Stimulated activated CD8-positive, alpha-beta memory T cell treated with anti-CD3 and anti-CD28 coated beads, Interleukin-4, amount 100 ng/mL, for 1 hour (primary cell): Measurements from ENCODE around the gene NOL4L.
"Not testable (repeated sequence)": the region's sequence is repeated elsewhere in the genome, so short reads cannot be mapped to it uniquely, and the experiment has no call there.

Experiments used
- DNase-seq, 2 donors: peaks; one replicate each; pipeline ENCODE4 v3.0.0-alpha.2; 2020; ENCODE audit warnings: low read depth in 2 of 2, low spot score in 1 of 2

NOL4L gene

DNA sequence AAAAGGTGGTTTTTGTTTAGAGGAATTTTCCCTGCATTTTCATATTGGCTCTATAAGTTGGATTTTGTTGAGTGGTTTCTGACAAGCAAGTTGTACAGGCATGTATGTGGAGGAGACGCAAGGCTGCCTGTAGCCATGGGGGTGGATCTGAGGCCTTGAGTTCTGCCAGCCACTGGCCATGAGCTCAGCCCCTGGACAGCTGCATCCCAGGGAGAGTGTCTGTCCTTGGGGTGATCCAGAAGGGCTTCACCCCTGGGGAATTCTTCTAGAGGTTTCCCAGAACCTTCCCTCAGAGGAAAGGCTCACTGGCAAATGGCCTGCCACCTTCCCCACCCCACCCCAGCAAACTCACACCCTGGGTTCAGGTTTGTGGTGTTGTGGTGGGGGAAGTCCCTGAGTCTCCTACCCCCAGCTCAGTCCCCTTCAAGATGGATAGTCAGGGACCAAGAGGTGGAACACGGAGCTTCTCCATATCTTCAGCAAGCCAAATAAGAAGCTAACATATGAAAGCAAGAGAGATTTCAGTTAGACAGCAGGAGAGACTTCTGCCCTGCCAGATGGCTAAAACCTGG is 11.6 kb upstream of the NOL4L start:
- no peak for DNase-seq

DNA sequence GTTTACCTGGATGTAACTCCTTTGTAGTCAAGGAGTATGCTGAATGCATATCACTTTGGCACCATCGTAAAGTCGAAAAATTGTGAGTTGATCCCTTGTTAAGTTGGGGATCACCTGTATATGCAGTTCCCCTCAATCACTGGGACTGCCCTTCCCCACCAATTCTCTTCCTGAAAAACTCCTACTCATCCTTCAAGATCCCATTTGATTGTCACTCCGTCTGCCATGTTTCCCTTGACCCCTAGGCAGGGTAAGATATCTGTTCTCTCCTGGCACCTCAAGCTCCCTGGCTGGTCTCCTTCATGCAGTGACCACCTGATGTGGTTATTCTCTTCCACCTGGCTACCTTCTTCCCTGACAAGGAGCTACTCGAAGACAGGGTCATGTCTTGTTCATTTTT is 10.0 kb upstream of the NOL4L start:
- DNase-seq, result no peak

DNA sequence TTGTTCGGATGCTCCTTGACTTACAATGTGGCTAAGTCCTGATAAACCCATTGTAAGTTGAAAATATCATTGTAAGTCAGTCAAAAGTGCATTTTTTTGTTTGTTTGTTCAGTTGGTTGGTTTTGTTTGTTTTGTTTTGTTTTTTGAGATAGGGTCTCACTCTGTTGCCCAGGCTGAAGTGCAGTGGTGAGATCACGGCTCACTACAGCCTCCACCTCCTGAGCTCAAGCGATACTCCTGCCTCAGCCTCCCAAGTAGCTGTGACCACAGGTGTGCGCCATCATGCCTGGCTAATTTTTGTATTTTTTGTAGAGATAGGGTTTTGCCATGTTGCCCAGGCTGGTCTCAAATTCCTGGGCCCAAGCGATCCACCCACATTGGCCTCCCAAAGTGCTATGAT is 9.5 kb upstream of the NOL4L start:
- not testable (repeated sequence) for DNase-seq

DNA sequence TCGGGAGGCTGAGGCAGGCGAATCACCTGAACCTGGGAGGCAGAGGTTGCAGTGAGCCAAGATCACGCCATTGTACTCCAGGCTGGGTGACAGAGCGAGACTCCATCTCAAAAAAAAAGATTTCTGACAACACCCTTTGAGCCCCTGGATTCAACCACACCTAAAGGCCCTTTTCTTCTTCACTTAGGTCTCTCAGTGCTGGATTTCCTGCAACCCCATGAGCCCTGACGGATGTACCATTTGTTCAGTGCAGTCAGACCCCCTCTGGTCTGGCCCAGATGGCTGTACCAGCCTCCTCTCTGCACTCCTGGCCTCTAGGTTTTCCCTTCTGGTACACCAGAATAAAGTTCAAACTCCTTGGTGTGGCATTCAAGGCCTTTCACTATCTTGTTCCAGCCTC is 9.1 kb upstream of the NOL4L start:
- DNase-seq, result no peak

DNA sequence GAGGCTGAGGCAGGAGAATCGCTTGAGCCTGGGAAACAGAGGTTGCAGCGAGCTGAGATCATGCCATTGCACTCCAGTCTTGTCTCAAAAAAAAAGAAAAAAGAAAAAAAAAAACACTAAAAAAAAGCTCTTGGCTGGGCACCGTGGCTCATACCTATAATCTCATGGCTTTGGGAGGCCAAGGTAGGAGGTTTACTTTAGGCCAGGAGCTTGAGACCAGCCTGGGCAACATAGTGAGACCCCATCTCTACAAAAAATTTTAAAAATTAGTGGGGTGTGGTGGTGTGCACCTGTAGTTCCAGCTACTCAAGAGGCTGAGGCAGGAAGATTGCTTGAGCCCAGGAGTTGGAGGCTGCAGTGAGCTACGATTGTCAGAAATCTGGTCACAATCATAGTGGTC is 7.5 kb upstream of the NOL4L start:
- DNase-seq, result not testable (repeated sequence)

DNA sequence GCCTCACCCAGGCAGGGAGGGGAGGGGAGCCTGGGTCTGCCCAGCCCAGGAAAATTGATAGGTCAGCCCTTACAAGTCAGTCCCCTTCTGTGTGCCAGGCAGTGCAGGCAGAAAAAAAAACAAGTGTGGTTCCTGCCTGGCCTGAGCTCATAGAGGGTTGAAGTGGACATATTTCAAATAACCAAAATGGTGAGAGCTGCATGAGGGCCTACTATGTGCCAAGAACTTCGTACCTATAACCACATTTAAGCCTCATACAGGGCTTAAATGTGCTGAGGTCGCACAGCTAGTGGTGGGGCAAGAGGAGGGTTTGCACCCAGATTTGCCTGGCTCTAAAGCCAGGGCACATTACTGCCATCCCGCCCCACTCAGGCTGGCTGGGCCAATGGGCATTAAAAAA is 6.9 kb upstream of the NOL4L start:
- DNase-seq, result no peak

DNA sequence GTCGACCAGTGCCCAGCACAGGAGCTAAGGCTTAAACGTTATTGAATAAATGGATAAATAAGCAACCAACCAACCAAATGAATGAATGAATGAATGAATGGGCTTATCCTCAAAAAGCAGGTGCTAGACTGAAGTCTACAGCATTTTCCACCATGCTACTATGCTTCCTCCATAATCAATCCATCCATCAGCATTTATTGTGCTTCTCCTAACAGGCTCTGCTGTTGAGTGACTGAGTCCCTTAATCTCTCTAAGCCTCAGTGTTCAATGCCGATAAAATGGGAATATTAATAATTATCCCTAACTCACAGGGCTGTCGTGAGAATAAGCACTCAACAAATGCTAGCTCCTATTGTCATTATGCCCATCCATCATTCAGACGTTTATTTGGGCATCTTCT is 4.6 kb upstream of the NOL4L start:
- no peak for DNase-seq

DNA sequence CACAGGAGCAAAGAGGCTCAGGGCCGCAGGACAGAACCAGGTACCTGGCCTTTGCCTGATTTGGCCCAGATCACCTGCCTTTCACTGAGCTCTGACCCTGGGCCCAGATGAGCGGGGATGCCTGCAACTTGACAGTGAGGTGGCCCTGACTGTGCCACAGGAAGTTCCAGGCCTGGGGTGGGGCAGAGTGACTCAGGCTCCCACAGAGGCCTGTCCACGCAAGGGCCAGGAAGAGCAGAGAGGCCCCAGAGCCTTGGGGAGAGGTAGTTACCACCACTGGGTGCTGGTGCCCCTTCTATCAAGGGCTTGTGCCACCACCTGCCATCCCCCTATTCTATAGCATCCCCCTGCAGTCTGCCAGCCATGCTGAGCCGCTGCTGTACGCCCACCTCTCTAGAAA is 4.1 kb upstream of the NOL4L start:
- DNase-seq, result no peak

DNA sequence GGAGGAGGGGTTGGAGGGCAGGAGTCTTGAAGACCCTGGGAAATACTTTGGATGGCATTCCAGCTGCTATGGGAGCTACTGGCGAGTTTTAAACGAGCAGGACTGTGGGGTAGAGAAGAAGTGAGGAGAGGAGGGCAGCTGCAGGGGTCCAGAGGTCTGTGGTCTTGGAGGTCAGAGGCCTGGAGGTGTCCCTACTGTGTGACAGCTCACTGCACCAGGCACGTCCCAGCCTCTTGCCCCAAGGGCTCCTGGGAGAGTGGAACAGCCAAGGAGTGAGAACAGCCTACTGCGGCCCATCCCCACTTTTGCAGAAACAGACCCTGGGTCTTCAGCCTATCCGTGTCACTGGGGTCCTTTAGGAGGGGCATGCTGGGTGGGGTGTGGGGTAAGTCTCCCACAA is 2.9 kb upstream of the NOL4L start:
- no peak for DNase-seq

DNA sequence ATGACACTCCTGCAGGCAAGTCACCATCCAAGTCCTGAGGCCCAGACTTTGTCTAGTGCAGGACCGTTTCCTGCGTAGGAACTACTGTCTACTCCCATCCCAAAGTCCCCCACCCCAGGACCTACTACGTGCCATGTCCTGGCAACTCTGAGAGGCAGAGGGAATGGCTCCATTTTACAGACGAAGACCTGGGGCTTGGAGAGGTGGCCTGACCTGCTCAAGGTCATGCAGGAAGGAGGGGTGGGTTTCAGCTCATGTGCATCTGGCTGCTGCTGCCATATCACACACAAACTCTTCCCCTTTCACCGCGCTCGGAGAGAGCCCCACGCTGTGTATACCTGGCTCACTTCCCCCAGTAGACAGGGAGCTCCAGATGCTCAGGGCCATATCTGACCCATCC is 1.2 kb upstream of the NOL4L start:
- no peak for DNase-seq

DNA sequence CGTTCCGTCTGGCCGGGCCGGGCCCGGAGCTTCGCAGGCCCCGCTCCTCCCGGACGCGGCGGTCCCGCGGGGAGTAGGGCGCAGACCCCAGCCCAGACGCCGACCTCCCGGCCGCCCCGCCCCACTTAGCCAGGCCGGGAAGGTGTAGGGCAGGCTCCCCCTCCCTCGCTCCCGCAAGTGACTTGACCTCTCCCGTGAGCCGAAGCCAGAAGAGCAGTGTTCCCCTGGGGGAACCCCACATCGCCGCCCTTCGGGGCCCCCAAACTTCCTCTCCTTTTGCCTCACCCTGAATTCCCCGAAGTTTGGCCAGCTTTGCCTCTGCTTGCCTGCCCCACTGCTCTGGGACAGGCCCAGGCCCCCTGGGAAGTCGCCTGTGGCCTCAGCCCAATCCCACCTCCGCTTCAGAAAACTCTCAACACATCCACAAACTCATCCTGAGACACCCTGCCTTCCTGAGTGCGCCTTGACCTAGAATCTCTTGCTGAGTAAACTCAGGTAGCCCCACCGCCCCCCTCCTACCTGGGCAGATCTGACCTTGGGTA is 524 bp upstream of the NOL4L start:
- no peak for DNase-seq

DNA sequence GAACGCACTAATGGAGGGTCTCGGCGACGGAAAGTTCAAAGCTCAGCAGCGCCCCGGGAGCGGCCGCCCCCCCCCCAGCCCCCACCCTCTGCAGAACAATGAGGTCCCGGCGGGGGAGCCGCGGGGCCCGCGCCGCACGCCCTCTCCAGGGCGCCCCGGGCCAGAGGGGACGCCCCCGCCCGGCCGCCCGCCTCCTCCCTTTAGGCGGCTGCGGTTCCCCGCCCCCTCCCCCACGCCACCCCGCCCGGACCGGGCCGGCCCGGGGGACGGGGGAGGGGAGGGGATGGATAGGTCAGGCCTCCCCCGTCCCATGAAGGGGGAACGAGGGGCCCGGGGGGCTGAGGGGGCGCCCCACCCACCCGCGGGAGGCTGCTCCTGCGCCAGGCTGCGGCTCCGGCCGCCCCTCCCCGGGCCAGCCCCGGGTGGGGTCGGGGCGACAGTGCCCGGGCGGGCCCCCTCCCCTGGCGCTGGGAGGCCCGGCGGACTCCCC is 1.5 kb downstream of the NOL4L start:
- DNase-seq, result no peak

DNA sequence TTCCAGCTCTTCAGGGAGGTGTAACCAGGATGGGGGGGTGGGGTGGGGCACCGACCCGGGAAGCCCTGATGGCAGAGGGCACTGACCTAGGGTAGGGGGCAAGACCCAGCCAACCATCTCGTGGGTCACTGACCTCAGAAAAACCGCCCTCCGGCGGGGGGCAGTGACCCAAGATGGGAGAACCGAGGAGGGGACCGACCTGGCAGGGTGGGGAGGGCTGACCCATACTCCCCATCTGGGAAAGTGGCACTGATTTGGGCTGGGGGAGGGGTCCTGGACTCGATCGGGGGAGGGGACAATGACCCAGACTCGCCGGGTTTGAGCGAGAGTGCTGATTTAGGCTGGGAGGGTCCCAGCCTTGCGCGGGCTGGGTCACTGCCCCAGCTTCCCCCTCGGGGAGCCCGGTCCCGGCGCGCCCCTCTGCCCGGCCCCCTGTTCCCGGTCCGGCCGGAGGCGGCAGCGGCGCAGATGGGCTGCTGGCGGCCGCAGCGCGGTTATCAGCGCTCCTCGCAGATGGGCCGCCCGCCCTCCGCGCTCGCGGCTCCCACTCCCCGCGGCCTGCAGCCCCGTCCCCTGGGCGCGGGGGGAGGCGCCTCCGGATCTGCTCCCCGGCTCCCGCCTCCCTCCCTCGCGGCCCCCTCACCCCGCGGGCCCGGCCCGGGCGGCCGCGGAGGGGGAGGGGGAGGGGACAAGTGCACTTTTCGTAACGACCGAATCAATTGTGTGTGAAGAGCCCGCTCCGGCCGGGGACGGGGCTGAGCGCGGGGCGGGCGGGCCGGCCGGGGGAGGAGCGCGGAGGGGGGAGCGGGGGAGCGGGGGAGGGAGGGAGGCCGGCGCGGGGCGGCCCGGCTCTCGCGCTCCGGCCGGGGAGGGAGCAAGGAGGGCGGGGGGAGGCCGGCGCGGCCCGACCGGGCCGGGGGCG is 2.2 kb downstream of the NOL4L start:
- no peak for DNase-seq

DNA sequence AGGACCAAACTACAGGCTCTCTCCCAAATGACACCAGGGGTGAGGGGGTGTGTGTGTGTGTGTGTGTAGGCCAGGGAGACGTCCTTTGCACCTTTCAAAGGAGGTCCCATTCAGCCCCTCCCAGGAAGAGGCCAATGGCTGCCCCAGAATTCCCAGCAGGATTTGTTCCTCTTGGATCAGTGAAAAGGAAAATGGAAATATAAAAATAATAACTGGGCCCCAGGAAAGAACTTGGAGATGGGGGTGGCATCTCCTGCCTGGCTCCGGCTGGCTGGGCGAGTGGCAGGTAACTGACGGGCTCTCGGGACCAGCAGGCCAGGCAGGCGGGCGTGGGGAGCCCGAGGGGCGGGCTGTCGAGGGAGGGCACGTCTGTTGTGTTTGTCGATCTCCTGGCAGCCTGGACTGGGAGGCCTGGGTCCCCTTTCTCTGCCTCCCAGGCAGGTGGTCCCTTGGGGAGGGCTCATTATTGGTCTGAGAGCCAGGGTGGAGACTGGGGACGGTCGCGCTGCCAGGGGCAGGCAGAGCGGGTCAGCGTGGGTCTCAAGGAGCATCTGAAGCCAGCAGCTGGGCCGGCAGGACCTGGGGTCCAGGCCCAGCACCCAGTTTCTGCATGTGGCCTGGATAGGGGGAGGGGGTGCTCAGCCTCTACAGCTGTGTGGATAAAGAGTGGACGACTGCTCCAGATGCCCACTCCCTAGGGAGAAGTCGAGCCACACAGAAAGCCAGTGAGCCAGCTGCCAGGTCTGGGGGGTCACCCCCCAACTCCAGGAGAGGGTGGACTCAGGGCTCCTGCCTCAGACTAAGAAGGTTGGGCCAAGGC is 3.1 kb downstream of the NOL4L start:
- DNase-seq, result no peak

DNA sequence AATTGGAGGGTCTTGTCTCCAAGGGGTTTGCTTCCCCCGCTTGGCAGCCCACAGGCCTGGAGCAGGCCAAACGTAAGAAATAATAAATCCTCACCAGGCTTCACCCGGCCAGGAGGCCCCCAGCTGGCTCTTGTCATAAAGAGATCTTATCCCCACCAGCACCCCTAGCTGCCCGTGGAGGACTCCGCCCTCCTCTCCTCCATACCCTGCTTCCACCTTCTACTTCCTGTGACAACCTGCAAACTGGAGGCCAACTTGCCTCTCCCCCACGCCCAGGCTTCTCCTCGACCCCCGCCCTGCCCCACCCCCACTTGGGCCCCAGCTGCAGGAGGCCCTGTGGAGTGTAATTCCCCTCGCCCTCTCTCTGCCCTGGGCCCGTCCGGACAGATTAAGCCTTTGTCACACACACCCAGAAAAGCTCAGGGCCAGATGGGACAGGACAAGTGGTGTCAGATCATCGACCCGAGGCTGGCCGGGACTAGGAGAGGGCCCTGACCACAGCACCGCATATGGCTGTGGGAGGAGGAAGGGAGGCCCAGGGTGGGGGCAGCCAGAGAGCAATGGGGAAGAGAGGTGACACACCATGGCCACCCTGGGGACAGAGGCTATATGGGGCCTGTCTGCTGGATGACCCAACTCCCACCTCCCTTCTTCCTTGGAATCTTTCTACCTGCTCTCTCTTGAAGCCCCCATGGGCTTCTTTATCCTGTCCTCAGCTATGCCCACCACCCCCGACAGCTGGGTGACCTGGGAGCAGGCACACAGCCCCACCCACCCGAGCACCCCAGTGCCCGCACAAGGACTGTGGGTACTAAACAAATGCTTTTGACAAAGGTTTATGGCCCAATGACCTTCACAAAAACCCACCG is 3.9 kb downstream of the NOL4L start:
- DNase-seq, result no peak

DNA sequence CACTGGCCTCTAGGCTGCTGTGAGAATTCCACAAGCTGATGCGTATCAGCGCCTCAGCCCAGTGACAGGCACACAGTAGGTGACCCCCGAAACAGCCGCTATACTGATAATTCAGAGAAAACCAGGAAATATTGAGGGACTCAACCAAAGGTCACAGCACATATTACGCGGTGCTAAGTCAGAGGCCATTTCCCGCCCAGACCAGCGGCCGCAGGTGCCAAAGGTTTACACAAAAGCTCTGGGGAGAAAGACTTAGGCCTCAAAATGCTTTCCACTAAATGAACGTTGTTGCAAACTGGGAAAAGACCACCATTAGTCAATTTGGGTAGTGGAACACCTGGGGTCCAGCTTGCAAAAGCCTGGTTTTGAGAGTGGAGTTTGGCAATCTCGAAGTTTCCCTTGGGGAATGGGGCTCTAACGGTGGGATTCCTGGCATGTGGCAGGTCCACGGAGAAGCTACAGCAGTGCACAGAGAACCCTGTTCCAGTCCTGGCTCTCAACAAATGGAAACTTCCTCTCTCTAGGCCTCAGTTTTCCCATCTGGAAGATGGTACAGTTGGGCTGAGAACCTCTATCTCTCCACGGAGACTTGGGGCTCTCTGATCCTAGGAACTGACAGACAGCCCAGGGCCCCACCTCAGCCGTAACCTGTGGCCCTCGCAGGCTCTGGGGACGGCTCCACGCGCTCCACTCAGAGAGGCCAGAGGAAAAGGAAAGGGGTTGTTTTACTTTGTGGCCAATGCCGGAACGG is 4.7 kb downstream of the NOL4L start:
- no peak for DNase-seq

DNA sequence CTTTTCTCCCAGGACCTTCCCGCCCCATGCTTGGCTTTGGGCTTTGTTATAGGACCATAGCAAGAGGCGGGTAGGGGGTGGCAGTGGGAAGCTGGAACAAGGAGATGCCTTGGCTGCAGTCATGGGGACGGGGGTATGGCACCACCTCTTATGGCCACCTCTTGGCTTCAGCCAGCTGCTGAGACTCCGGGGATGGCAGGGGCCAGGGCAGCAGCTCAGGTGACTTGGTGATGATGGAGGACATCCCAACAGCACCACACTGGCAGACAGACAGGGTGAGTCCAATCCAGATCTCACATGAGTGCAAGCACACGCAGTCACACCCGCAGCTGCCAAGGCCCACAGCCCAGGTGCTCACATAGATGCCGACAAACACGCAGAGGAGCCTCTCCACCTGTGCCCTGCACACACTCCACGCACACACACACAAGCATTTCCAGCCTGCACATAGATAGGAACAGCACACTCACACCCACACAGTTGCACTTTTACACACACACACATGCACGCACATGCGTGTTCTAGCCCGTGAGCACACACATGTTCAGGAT is 6.2 kb downstream of the NOL4L start:
- no peak for DNase-seq

DNA sequence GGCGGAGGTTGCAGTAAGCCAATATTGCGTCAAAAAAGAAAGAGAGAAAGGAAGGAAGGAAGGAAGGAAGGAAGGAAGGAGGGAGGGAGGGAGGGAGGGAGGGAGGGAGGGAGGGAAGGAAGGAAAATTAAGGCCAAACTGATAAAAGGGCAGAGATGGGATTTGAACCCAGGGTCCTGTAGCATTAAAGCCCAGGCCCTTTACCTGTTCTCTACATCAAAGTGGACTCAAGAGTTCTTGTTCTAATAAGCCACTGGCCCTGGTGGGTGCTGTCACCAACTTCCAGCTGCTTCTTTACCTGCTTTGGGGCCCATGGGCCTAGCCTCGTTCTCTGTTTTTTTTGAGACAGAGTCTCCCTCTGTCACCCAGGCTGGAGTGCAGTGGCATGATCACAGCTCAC is 7.1 kb downstream of the NOL4L start:
- not testable (repeated sequence) for DNase-seq

DNA sequence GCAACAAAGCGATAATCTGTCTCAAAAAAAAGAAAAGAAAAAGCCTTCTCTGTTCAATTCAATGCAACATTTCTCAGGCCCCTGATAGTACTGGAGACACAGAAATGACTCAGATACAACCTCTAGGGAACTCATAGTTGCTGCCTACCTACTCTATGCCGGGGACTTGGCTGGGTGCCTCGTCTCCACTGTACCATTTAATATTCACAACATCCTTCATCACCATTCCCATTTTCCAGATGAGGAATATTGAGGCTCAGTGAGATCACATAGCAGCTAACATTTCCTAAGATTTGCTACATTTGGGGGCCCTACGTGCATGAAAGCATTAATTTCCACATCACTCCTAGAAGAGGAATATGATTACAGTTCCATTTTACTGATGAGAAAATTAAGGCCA is 7.5 kb downstream of the NOL4L start:
- DNase-seq, result no peak

DNA sequence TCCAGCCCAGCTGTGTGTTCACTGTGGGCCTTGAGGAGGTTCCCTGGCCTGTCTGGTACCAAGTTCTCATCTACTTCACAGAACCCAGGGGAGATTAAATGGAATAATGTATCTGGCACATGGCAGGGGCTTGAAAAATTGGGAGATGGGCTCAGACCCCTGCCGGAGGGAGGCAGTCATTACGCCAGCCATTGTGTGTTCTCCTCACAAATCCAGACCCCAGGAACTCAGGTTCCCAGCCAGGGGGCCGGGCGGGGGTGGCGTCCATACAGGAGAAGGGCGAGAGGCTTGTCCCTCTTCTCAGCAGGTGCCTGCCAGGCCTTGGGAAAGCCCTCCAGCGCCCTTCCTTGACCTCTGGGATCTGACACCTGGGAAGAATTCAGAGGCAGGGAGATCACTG is 8.1 kb downstream of the NOL4L start:
- DNase-seq, result no peak
